GM23338 (cell line): ENCODE measurements around the gene EEF2K. TPM values are rescaled to one million over a fixed set of nuclear protein-coding genes. Genes with fewer than 3 reads are reported as not detected.

ENCODE experiments used
- ATAC-seq: fragments of 200-7000 bp; cut with Tn5 transposase; 3 replicates; pipeline ENCODE4 v1.9.1; 2020
- DNase-seq: peaks from one replicate; pipeline ENCODE4 v3.0.0-alpha.2; 2015; ENCODE audit warnings: low spot score
- H2AFZ ChIP-seq: fragments of 200-600 bp; sonication (generic); 2 replicates; pipeline ENCODE4 v1.8.0; 2016; ENCODE audit warnings: antibody characterized with exemption, mild to moderate bottlenecking, moderate library complexity
- H3F3A ChIP-seq: fragments of 200-600 bp; sonication (generic); replicated peaks from 2 replicates; pipeline ENCODE4 v1.8.0; 2017; ENCODE audit warnings: antibody characterized with exemption, mixed run types, low read depth
- H3K27ac ChIP-seq: fragments of 200-600 bp; sonication (generic); 2 replicates; pipeline ENCODE4 v1.6.1; 2016; ENCODE audit warnings: low read depth
- H3K27me3 ChIP-seq: fragments of 200-600 bp; sonication (generic); 2 replicates; pipeline ENCODE4 v1.8.0; 2016; ENCODE audit warnings: mild to moderate bottlenecking, mixed run types, moderate library complexity; ENCODE audit not compliant: insufficient read depth
- H3K36me3 ChIP-seq: fragments of 200-600 bp; sonication (generic); 2 replicates; pipeline ENCODE4 v1.8.0; 2016; ENCODE audit warnings: mild to moderate bottlenecking; ENCODE audit not compliant: insufficient read depth
- H3K4me1 ChIP-seq: fragments of 200-600 bp; sonication (generic); 2 replicates; pipeline ENCODE4 v1.8.0; 2016; ENCODE audit warnings: mild to moderate bottlenecking, moderate library complexity; ENCODE audit not compliant: insufficient read depth
- H3K4me2 ChIP-seq: fragments of 200-600 bp; sonication (generic); 2 replicates; pipeline ENCODE4 v1.7.1; 2017; ENCODE audit warnings: mixed run types
- H3K4me3 ChIP-seq: fragments of 200-600 bp; sonication (generic); 2 replicates; pipeline ENCODE4 v1.6.1; 2016; ENCODE audit warnings: mixed run types
- H3K79me2 ChIP-seq: fragments of 200-600 bp; sonication (generic); replicated peaks from 2 replicates; pipeline ENCODE4 v1.8.0; 2017; ENCODE audit warnings: mild to moderate bottlenecking; ENCODE audit not compliant: insufficient read depth
- H3K9me2 ChIP-seq: fragments of 200-600 bp; sonication (generic); 2 replicates; pipeline ENCODE4 v1.8.0; 2017; ENCODE audit not compliant: insufficient read depth
- H4K20me1 ChIP-seq: fragments of 200-600 bp; sonication (generic); replicated peaks from 2 replicates; pipeline ENCODE4 v1.8.0; 2017; ENCODE audit warnings: mild to moderate bottlenecking; ENCODE audit not compliant: insufficient read depth
- H3K27ac Mint-ChIP-seq: 2 replicates; pipeline ENCODE4 v1.8.0; 2020; ENCODE audit warnings: inconsistent platforms, mild to moderate bottlenecking, moderate library complexity, mixed read lengths
- H3K27me3 Mint-ChIP-seq: 3 replicates; pipeline ENCODE4 v1.8.0; 2022; ENCODE audit warnings: low read depth, mild to moderate bottlenecking, moderate library complexity, mixed read lengths, inconsistent platforms; ENCODE audit not compliant: insufficient read depth, poor library complexity
- H3K36me3 Mint-ChIP-seq: 3 replicates; pipeline ENCODE4 v1.8.0; 2021; ENCODE audit warnings: low read depth, mild to moderate bottlenecking, inconsistent platforms, moderate library complexity, mixed read lengths
- H3K4me1 Mint-ChIP-seq: 3 replicates; pipeline ENCODE4 v1.8.0; 2020; ENCODE audit warnings: mild to moderate bottlenecking, inconsistent platforms, mixed read lengths
- H3K4me3 Mint-ChIP-seq: 3 replicates; pipeline ENCODE4 v1.8.0; 2021; ENCODE audit warnings: moderate library complexity, mild to moderate bottlenecking, inconsistent platforms, mixed read lengths
- H3K9me3 Mint-ChIP-seq: 3 replicates; pipeline ENCODE4 v1.8.0; 2020; ENCODE audit warnings: moderate library complexity, mild to moderate bottlenecking, inconsistent platforms, mixed read lengths
- ETS1 ChIP-seq: IDR thresholded peaks from 2 replicates; pipeline ENCODE4 v1.6.1; 2016; ENCODE audit warnings: antibody characterized with exemption
- EZH2 ChIP-seq: fragments of 200-600 bp; sonication (generic); IDR thresholded peaks from one replicate; pipeline ENCODE4 v1.8.0; 2017; ENCODE audit warnings: antibody characterized with exemption, mild to moderate bottlenecking, low read depth; ENCODE audit not compliant: unreplicated experiment
- EZH2phosphoT487 ChIP-seq: fragments of 200-600 bp; sonication (generic); IDR thresholded peaks from one replicate; pipeline ENCODE4 v1.8.1; 2018; ENCODE audit warnings: antibody characterized with exemption; ENCODE audit not compliant: unreplicated experiment
- NANOG ChIP-seq: IDR thresholded peaks from 2 replicates; pipeline ENCODE4 v1.6.1; 2016; ENCODE audit warnings: antibody characterized with exemption, borderline replicate concordance
- POLR2AphosphoS5 ChIP-seq: IDR thresholded peaks from 2 replicates; pipeline ENCODE4 v1.6.1; 2016; ENCODE audit warnings: antibody characterized with exemption, low read depth
- ZNF114 ChIP-seq: fragments of 250-450 bp; sonication (Bioruptor Pico); IDR thresholded peaks from 2 replicates; pipeline ENCODE4 v1.5.0; 2020; ENCODE audit warnings: mild to moderate bottlenecking, moderate library complexity
- ZNF331 ChIP-seq: fragments of 250-450 bp; sonication (Bioruptor Pico); IDR thresholded peaks from 2 replicates; pipeline ENCODE4 v1.5.0; 2020; ENCODE audit warnings: low read depth, mild to moderate bottlenecking, moderate library complexity
- polyA plus RNA-seq: library from polyadenylated mRNA; unstranded; fragments of >200 nt; fragmentation: Nextera tagmentation; extraction: Ambion mirVana; gene quantifications from 2 replicates; pipeline ENCODE4 v1.2.1, GENCODE V29; 2016
- total RNA-seq: library from RNA; depleted of rRNA; stranded (reverse); fragments of >200 nt; shearing (Covaris generic); gene quantifications from 2 replicates; pipeline ENCODE4 v1.2.3, GENCODE V29; 2014

The EEF2K gene
- total and polyA plus RNA-seq, 2 experiments from 2014 or later, result 5.4 to 23.9 TPM

- no peak for TF ChIP-seq ETS1
- no peak for TF ChIP-seq EZH2phosphoT487
- TF ChIP-seq EZH2, result no peak
- no peak for TF ChIP-seq NANOG
- no peak for TF ChIP-seq ZNF331 (CRISPR knock-in tag)
- TF ChIP-seq POLR2AphosphoS5, result no peak
These were observed 105.4 kb downstream of the EEF2K start (continued) for GRCh38 chr16:22311520-22311919.

GRCh38 chr16:22312897-22313781, 107.1 kb downstream of the EEF2K start:
- no peaks in the 10 kb centered on the region for H3K9me3 Mint-ChIP-seq
- H3K36me3 ChIP-seq, result peaks cover 14% of the 10 kb centered on the region; the same call in 1 of the 2 replicates

GRCh38 chr16:22313876-22314470, 107.9 kb downstream of the EEF2K start:
- H3K4me1 ChIP-seq, result no peaks in the 10 kb centered on the region
- H3K4me2 ChIP-seq, result no peak overlapping the region
- H3K4me3 ChIP-seq, result no peak overlapping the region
- H3K4me3 Mint-ChIP-seq, result no peak overlapping the region
- no peak overlapping the region for H3K27ac Mint-ChIP-seq
- H3K36me3 ChIP-seq, result peaks cover 15% of the 10 kb centered on the region
- H4K20me1 ChIP-seq, result peaks cover 11% of the 10 kb centered on the region
- 0 out of 2 replicates have a peak overlapping the region, but pooled peaks have one; percentile 45 for H3K27ac ChIP-seq
- no peaks in the 10 kb centered on the region for H3K4me1 Mint-ChIP-seq
- peaks cover 78% of the 10 kb centered on the region for H3K36me3 Mint-ChIP-seq
- H3K9me3 Mint-ChIP-seq, result no peaks in the 10 kb centered on the region
- TF ChIP-seq ETS1, result no peak
- no peak for TF ChIP-seq POLR2AphosphoS5
- no peak for TF ChIP-seq ZNF331 (CRISPR knock-in tag)
- DNase-seq, result no peak
- no peaks in the 10 kb centered on the region for H3K27me3 ChIP-seq
- peaks cover 2% of the 10 kb centered on the region for H3K27me3 Mint-ChIP-seq
- H3F3A ChIP-seq, result peaks cover 15% of the 10 kb centered on the region; the same call in 1 of the 2 replicates
- H2AFZ ChIP-seq, result no peak overlapping the region
- H3K79me2 ChIP-seq, result no peaks in the 10 kb centered on the region
- ATAC-seq, result no peak
- no peaks in the 10 kb centered on the region for H3K9me2 ChIP-seq

More at GRCh38 chr16:22312897-22313781, 107.1 kb downstream of the EEF2K start:
- no peak overlapping the region for H3K4me2 ChIP-seq
- DNase-seq (no peak), ATAC-seq (peak; percentile 27; the same call in 1 of the 3 replicates)
- no peaks in the 10 kb centered on the region for H3K9me2 ChIP-seq
- peaks cover 14% of the 10 kb centered on the region; the same call in 1 of the 2 replicates for H3F3A ChIP-seq
- peaks cover 78% of the 10 kb centered on the region for H3K36me3 Mint-ChIP-seq
- no peak overlapping the region for H3K27ac Mint-ChIP-seq
- H3K79me2 ChIP-seq, result no peaks in the 10 kb centered on the region
- H3K27me3 ChIP-seq, result no peaks in the 10 kb centered on the region
- H3K4me1 Mint-ChIP-seq, result no peaks in the 10 kb centered on the region
- peak overlapping the region; percentile 45; the same call in 1 of the 2 replicates for H3K27ac ChIP-seq
- no peaks in the 10 kb centered on the region for H3K4me1 ChIP-seq
- no peak overlapping the region for H3K4me3 ChIP-seq
- no peak for TF ChIP-seq ZNF114
- no peak overlapping the region for H2AFZ ChIP-seq
- peaks cover 10% of the 10 kb centered on the region; the same call in 1 of the 2 replicates for H4K20me1 ChIP-seq
- H3K27me3 Mint-ChIP-seq, result peaks cover 3% of the 10 kb centered on the region
- no peak overlapping the region for H3K4me3 Mint-ChIP-seq
